Stimulated activated naive CD8-positive, alpha-beta T cell treated with anti-CD3 and anti-CD28 coated beads, Interleukin-15, Interleukin-2, amounts not matched to agents 100 U/mL and 50 U/mL, for 24 hours (primary cell): ENCODE results near the gene SARDH.
"Not testable (repeated sequence)": the region's sequence is repeated elsewhere in the genome, so short reads cannot be mapped to it uniquely, and the experiment has no call there.

ENCODE experiments used
- ATAC-seq: fragments of 150-1000 bp; cut with Tn5 transposase; one replicate; pipeline ENCODE4 v1.10.0; 2021
- DNase-seq: peaks from one replicate; pipeline ENCODE4 v3.0.0; 2021

Gene SARDH

DNA sequence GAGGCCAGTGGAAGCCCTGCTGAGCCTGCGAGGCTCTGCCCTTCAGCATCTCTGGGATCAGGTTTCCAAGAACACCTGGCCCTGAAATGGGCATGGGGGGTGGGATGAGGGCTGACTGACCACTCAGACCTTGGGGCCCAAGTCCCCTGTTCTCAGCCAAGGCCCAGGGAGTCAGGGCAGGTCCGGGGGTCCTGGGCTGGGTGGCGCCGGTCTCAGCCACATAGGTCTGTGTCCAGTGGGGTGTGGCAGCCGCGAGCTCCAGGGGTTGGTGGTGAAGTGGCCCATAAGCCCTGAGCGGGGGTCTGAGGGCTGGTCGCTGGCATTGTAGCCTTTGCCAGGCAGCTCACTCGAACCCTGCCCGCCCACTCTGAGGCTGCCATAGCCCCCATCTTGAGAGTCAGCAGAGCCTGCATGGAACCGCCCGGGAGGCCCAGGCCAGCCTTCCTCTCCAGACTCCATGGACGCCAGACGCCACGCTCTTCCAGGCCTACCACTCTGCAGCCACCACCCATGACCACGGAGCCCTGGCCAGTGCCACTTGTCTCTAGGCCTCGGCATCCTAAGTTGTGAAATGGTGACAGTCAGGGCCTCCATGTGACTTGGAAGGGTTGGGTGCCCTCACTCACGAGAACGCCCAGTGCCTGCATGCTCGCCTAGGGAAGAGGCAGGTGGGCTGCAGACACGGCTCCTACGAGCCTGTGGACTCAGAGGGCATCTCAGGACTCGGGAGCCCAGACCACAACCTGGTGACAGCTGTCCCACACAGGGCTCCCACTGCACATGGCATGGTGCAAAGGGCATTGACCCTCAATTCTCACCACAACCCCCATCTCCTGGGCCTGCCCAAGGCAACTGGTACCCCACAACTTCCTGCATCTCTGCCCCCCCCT lies 108.7 kb downstream of the SARDH start:
- no peak for ATAC-seq
- no peak for DNase-seq

DNA sequence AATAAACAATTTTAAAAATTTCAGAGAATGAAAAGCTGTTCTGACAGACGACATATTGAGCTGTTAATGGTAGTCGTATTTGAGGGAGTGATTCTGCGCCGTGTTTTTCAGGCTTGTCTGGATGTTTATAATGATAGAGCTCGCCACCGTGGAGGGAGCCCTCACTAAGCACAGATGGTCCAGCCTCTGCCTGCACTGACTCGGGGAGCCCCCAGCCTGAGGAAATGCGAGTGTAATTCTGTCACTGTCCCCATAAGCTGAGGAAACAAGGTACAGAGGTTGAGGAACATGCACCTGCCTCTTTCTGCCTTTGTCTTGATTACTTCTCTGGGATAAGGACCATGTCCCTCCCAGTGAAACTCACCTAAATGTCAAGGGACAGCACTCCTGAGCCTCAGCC lies 109.4 kb downstream of the SARDH start:
- ATAC-seq (no peak), DNase-seq (no peak)

DNA sequence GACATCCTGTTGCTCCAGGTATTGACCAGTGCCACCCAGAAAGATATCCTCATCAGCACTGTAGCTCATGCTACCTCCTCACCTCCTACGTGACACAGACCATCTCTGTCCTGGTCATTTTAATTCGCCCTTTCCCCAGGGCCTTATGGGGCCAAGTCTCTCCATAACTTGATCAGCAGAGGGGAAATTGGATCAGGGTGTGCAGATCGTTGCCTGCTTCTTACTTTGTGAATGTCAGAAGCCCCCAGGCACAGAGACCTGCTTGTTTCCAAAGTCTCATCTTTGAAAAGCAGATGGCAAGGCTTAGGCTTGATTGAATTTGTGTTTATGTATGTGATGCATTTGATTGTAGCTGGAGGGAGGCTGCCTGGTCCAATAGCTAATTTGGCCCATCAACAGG lies 110.8 kb downstream of the SARDH start:
- no peak for ATAC-seq
- DNase-seq, result no peak

DNA sequence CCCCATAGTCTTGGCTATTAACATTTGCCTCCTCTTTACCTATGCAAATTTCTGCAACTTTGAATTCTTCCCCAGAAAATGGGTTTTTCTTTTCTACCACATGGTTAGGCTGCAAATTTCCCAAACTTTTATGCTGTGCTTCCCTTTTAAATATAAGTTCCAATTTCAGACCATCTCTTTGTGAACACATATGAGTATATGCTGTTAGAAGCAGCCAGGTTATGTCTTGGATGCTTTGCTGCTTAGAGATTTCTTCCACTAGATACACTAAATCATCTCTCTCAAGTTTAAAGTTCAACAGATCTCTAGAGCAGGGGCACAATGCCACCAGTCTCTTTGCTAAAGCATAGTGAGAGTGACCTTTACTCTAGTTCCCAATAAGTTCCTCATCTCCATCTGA lies 112.1 kb downstream of the SARDH start:
- not testable (repeated sequence) for ATAC-seq, DNase-seq

DNA sequence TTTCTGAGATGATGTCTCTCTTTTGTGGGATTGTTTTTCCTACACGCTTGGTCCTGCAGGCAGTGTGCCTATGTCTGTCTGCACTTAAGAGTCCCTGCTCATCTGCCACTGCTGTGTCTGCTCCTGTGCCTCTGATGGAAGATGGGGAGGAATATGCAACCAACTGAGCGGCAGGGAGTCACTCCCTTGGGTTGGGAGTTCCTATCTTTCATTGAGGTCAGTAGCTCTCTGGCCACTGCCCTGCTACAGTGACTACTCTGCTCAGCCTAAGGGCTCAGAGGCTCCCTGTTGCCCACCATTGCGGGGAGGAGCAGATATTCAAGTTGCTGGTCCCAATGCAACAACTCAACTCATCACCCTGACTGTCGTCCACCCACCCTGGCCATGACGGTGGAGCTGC lies 115.6 kb downstream of the SARDH start:
- no peak for ATAC-seq
- DNase-seq, result no peak

DNA sequence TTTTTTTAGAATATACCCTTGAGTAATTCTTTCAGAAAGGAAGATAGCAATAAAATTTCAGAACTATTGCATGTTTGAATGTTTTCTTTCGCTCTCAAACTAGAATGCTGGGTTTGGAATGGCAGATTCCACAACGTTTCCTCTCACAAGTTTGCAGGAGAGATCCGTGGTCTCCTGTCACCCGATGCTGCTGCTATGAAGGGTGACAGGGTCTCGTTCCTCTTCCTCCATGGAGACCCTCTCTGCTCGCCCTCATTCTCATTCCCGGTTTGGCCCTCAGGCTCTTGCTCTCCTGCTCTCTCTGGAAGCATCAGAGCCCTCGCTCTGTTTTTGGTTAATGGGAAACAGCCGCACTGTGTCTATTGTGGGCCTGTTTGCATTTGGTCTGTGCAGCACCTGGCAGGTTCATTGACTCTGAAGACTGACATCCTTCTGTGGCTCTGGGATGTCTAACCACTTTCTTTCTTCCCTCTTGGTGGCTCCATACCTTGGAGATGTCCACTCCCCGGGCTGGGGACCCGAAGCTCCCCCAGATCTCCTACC lies 116.4 kb downstream of the SARDH start:
- DNase-seq (no peak), ATAC-seq (no peak)

DNA sequence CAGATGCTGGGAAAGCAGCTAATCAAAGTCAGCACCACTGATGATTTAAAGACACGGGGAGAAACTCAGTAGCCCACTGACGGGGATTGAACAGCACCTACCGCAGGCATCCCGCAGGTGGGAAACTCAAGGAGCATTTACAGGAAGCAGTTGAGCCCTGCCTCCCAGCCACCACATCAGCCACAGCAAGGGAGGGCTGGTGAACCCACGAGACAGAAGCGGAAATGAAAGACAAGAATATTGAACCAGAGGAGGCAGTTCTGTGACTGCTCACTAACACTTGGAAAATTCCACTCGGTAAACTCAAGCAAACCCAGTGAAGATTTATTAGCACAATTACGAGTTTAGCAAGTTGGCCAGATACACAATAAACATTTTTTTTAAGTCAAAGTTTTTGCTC lies 118.4 kb downstream of the SARDH start:
- ATAC-seq (peak; percentile 65), DNase-seq (peak; percentile 56)

DNA sequence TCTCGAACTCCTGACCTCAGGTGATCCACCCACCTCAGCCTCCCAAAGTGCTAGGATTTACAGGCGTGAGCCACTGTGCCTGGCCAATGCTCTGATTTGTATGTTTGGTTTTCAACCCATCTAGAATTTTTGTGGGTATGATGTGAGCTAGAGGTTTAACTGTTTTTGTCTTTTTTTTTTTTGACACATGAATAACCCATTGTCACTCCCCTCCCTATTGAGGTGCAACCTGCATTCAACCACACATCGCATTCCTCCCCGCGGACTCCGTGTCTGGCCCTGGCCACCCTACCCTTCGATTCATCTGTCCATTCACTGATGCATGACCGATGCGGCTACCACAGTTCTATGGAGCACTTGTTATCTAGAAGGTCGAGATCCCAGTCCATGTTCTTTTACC lies 119.4 kb downstream of the SARDH start:
- no peak for ATAC-seq
- DNase-seq, result no peak

DNA sequence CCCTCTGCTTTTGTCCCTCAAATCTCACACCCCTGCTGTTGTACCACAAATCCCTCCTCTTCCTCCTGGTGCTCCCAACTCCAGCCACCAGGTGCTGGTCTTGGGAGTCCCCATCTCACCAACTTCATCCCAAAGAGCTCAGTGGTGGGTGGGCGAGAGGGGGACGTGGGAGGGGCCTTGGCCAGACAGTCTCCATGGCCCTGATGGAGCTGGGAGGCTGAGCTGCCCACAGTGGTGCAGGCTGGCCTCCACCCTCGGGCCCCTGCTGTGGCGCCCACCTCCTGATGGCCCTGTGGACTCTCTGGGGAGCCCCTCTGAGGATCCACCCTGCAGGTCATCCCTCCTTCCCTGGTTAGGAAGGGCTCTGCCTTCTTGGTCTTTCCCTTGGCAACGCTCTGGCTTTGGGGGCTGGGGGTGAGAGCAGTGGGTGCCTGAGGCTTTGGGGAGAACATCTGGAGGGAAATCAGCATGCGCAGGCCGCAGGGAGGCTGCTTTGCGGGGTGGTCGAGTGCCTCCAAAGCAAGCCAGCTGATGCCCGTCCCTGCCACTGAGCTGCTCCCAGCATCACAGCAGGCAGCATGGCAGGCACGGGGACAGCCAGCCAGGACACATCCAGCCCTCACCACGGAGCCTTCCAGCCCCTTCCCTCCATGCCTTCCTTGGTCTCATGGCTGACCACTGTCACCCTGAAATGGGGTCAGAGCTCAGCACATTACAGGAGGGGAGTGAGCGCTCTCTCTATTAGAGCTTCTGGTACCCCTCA lies 121.3 kb downstream of the SARDH start:
- no peak for DNase-seq
- no peak for ATAC-seq

DNA sequence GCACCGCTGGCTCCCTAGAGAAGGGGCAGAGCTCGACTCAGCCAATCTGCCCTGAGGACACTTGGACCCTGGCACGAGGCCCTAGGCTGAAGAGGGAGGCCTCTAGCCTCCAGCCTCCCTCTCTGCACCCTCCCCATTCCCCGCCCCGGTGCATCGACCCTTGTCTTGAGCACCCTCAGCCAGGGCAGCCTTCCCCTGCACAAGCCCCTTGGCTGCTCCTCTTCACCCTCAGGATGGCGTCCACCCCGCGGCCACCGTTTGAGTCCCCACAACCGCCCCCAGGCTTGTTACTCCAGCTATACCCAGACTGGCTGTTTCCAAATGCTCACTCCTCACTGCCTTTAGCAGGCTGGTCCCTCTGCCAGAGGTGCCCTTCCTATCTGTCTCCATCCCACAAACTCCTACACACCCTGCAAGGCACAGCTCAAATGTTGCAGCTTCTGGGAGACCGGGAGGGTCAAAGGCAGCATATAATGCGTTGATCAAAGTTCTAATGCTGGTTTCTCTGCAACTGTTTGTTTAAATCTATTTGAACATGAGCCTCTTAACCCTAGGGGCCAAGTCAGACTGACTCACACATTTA lies 122.5 kb downstream of the SARDH start:
- DNase-seq (no peak), ATAC-seq (no peak)

DNA sequence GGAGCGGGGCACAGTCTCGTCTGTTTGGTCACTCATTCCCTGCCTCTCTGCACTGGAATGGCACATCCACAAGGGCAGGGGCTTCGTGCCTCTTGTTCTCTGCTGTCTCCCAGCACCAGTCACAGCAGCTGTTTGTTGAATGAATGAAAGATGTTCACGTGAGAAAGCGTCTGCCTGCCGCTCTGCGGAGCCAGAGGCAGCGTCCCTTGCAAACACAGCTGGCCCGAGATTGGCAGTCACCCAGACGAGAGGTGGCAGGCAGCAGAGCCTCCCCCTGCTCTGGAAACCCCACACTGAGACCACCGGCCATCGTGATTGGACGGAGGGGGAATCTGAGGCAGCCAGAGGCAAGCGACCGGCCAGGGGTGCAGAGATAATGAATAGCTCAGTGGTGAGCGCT lies 123.0 kb downstream of the SARDH start:
- ATAC-seq, result no peak
- no peak for DNase-seq

DNA sequence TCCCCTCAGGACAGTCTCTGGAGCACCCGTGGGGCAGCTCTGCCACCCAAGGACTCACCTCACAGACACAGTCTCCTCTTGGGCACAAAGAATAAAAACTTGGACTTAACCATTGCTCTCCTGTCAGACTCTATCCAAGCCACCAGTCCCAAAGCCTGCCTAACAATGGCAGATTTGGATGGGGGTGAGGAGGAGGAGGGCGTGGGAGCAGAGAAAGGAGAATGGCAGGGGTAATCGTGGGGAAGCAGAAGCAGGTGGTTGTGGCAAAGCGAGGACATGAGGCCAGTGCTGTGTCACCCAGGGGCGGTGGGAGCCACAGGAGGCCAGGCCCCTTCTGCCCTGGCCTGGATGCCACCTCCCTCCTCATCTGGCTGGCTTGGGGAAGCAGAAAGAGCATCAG lies 123.5 kb downstream of the SARDH start:
- no peak for DNase-seq
- ATAC-seq, result no peak

DNA sequence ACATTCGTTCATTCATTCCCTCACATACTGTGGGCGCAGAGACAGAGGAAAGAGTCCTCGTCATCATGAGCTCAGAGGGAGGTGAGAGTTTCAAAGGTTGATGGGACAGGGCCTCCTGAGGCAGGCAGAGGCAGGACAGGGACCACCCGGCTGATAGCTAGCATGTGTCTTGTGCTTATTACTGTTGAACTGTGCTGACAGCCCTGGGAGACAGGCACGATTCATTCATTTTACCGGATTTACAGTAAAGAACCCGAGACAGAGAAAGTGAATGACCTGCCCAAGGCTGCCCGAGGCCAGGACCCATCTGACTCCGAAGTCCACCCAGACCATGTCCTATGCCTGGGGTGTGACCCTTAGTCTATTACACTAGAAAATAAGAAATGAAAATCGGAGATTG lies 124.1 kb downstream of the SARDH start:
- ATAC-seq (no peak), DNase-seq (no peak)
